ENCODE results near the gene PKD2L1. TPM values are rescaled to one million over a fixed set of nuclear protein-coding genes. Genes with fewer than 3 reads are reported as not detected.

The PKD2L1 gene
- polyA plus RNA-seq, 1 donor (not counting 4 experiments of a cell fraction or from before 2014, with no cell fraction given): not detected

DNA sequence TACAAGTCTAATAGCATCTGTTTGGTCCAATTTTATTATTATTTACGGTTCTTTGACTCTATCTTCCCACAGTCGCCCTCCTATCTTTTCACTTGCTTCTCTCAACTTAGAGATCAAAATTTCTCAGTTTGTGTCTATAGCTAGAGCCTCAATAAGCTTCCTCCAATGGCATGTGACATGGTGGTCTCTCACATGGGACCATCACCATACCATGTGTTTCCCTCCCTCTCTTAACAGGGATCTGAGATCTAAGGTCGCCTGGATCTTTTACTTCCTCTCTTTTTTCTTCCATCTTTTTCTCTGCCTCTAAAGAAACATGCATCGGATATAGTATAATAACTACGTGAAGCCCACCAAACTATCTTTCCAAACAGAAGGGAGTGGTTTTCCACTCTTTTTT is 1.8 kb downstream of the PKD2L1 start:
- H2AFZ ChIP-seq (ENCODE audit: control insufficient read depth, low read length): no peak overlapping the region
- H3K4me1 ChIP-seq (ENCODE audit: control insufficient read depth, extremely low read depth, insufficient read depth, low read length): no peaks in the 10 kb centered on the region
- no peak overlapping the region for H3K27ac ChIP-seq (ENCODE audit: control insufficient read depth, insufficient read depth, low read length)
- H3K9ac ChIP-seq (ENCODE audit: control insufficient read depth, extremely low read depth, insufficient read depth, low read length): no peak overlapping the region
- no peak for DNase-seq (ENCODE audit: low read depth, low spot score)
- TF ChIP-seq EZH2 (IDR thresholded peaks at IDR 0.05; ENCODE audit: low read length): no peak
- TF ChIP-seq, protein P1, sequence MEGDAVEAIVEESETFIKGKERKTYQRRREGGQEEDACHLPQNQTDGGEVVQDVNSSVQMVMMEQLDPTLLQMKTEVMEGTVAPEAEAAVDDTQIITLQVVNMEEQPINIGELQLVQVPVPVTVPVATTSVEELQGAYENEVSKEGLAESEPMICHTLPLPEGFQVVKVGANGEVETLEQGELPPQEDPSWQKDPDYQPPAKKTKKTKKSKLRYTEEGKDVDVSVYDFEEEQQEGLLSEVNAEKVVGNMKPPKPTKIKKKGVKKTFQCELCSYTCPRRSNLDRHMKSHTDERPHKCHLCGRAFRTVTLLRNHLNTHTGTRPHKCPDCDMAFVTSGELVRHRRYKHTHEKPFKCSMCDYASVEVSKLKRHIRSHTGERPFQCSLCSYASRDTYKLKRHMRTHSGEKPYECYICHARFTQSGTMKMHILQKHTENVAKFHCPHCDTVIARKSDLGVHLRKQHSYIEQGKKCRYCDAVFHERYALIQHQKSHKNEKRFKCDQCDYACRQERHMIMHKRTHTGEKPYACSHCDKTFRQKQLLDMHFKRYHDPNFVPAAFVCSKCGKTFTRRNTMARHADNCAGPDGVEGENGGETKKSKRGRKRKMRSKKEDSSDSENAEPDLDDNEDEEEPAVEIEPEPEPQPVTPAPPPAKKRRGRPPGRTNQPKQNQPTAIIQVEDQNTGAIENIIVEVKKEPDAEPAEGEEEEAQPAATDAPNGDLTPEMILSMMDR (optimal IDR thresholded peaks at IDR 0.05 in 1 of 3, IDR thresholded peaks at IDR 0.05 in 1 of 3, conservative IDR thresholded peaks at IDR 0.05 in 1 of 3; ENCODE audit: extremely low read depth in 1 of 3, insufficient read depth in 2 of 3, low read length in 3 of 3): no peak
- H3K9me3 ChIP-seq (ENCODE audit: control insufficient read depth, low read depth, low read length): no peaks in the 10 kb centered on the region
- no peak overlapping the region for H3K4me3 ChIP-seq (ENCODE audit: control insufficient read depth in 2 of 3, extremely low read depth in 1 of 3, insufficient read depth in 2 of 3, low read depth in 1 of 3, low read length in 3 of 3)
- H3K79me2 ChIP-seq (ENCODE audit: control insufficient read depth, insufficient read depth, low read length): no peaks in the 10 kb centered on the region
- H3K4me2 ChIP-seq (ENCODE audit: control insufficient read depth, extremely low read depth, insufficient read depth, low read depth, low read length): no peak overlapping the region
- H4K20me1 ChIP-seq (ENCODE audit: control insufficient read depth, extremely low read depth, insufficient read depth, low read length): no peaks in the 10 kb centered on the region
- peaks cover 19% of the 10 kb centered on the region for H3K27me3 ChIP-seq (ENCODE audit: control insufficient read depth, extremely low read depth, insufficient read depth, low read length)
- dilution Hi-C loops (cut with MboI; ENCODE audit: extremely low pct_ligation_motif_present, low sequenced_read_pairs): loop anchor here (25.0 kb wide), 1 partner anchor 109 kb away; no protein-coding TSS in a partner anchor
- no peaks in the 10 kb centered on the region for H3K9me1 ChIP-seq (ENCODE audit: control insufficient read depth, extremely low read depth, insufficient read depth, low read length)
- H3K36me3 ChIP-seq (ENCODE audit: control insufficient read depth in 2 of 2, extremely low read depth in 1 of 2, insufficient read depth in 2 of 2, low read length in 2 of 2): no peaks in the 10 kb centered on the region
- FAIRE-seq: no peak

DNA sequence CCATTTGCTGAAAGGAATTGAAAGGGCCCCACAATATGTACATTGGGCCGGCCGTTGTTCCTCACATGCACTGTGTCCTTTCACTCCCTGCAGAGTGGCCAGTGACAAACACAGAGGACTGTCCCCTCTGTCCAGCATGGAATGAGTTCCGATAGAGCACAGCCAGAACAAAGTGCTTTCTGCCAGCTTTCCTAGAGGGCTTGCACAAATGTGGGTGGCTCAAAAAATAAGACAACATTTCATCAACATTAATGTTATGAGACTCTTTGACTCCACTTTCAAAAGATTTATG is 2.4 kb downstream of the PKD2L1 start:
- no peaks in the 10 kb centered on the region for H4K20me1 ChIP-seq (ENCODE audit: control insufficient read depth, extremely low read depth, insufficient read depth, low read length)
- H3K4me1 ChIP-seq (ENCODE audit: control insufficient read depth, extremely low read depth, insufficient read depth, low read length): no peaks in the 10 kb centered on the region
- no peak overlapping the region for H3K4me3 ChIP-seq (ENCODE audit: control insufficient read depth in 2 of 3, extremely low read depth in 1 of 3, insufficient read depth in 2 of 3, low read depth in 1 of 3, low read length in 3 of 3)
- DNase-seq (ENCODE audit: low read depth, low spot score): no peak
- no peak for TF ChIP-seq EZH2 (IDR thresholded peaks at IDR 0.05; ENCODE audit: low read length)
- TF ChIP-seq, protein P1 (optimal IDR thresholded peaks at IDR 0.05 in 1 of 3, IDR thresholded peaks at IDR 0.05 in 1 of 3, conservative IDR thresholded peaks at IDR 0.05 in 1 of 3; ENCODE audit: extremely low read depth in 1 of 3, insufficient read depth in 2 of 3, low read length in 3 of 3): no peak
- H3K9me3 ChIP-seq (ENCODE audit: control insufficient read depth, low read depth, low read length): no peaks in the 10 kb centered on the region
- no peaks in the 10 kb centered on the region for H3K9me1 ChIP-seq (ENCODE audit: control insufficient read depth, extremely low read depth, insufficient read depth, low read length)
- H3K4me2 ChIP-seq (ENCODE audit: control insufficient read depth, extremely low read depth, insufficient read depth, low read depth, low read length): no peak overlapping the region
- H3K36me3 ChIP-seq (ENCODE audit: control insufficient read depth in 2 of 2, extremely low read depth in 1 of 2, insufficient read depth in 2 of 2, low read length in 2 of 2): no peaks in the 10 kb centered on the region
- no peaks in the 10 kb centered on the region for H3K79me2 ChIP-seq (ENCODE audit: control insufficient read depth, insufficient read depth, low read length)
- H3K27ac ChIP-seq (ENCODE audit: control insufficient read depth, insufficient read depth, low read length): no peak overlapping the region
- H2AFZ ChIP-seq (ENCODE audit: control insufficient read depth, low read length): no peak overlapping the region
- no peak overlapping the region for H3K9ac ChIP-seq (ENCODE audit: control insufficient read depth, extremely low read depth, insufficient read depth, low read length)
- dilution Hi-C loops (cut with MboI; ENCODE audit: extremely low pct_ligation_motif_present, low sequenced_read_pairs): loop anchor here (25.0 kb wide), 1 partner anchor 110 kb away; no protein-coding TSS in a partner anchor
- peaks cover 19% of the 10 kb centered on the region for H3K27me3 ChIP-seq (ENCODE audit: control insufficient read depth, extremely low read depth, insufficient read depth, low read length)
- FAIRE-seq: no peak

Measured in keratinocyte (primary cell).